ENCODE data around the gene ROBO1.

The ROBO1 gene

GRCh38 chr3:78765671-78766485 is 1001.9 kb downstream of the ROBO1 start:
- Histone ChIP-seq H3K4me3 (ENCODE audit: low read depth in 1 of 2, low read length in 1 of 2) (no peak overlapping the region), H3K27ac (no peak overlapping the region), H3K9me3 (no peaks in the 10 kb centered on the region), H3K36me3 (no peaks in the 10 kb centered on the region), H3K4me1 (ENCODE audit: control insufficient read depth in 1 of 2, insufficient read depth in 1 of 2, low read depth in 1 of 2, low read length in 1 of 2) (no peaks in the 10 kb centered on the region), H3K27me3 (no peaks in the 10 kb centered on the region)
- no peak for TF ChIP-seq CTCF (IDR thresholded peaks at IDR 0.05)

- H3K9me3 ChIP-seq = no peaks in the 10 kb centered on the region
- no peak for TF ChIP-seq CTCF (IDR thresholded peaks at IDR 0.05)
Observed at GRCh38 chr3:78764634-78765033, 1003.2 kb downstream of the ROBO1 start.

GRCh38 chr3:78762121-78762520 is 1005.7 kb downstream of the ROBO1 start:
- no peaks in the 10 kb centered on the region for H3K36me3 ChIP-seq
- H3K4me1 ChIP-seq (ENCODE audit: control insufficient read depth in 1 of 2, insufficient read depth in 1 of 2, low read depth in 1 of 2, low read length in 1 of 2) = no peaks in the 10 kb centered on the region
- H3K27me3 ChIP-seq = no peaks in the 10 kb centered on the region
- H3K27ac ChIP-seq = no peak overlapping the region
- no peak for TF ChIP-seq CTCF (IDR thresholded peaks at IDR 0.05)
- no peak overlapping the region for H3K4me3 ChIP-seq (ENCODE audit: low read depth in 1 of 2, low read length in 1 of 2)
- no peaks in the 10 kb centered on the region for H3K9me3 ChIP-seq

More at GRCh38 chr3:78764634-78765033, 1003.2 kb downstream of the ROBO1 start:
- Histone ChIP-seq H3K27me3 (no peaks in the 10 kb centered on the region), H3K27ac (no peak overlapping the region), H3K36me3 (no peaks in the 10 kb centered on the region), H3K4me1 (ENCODE audit: control insufficient read depth in 1 of 2, insufficient read depth in 1 of 2, low read depth in 1 of 2, low read length in 1 of 2) (no peaks in the 10 kb centered on the region), H3K4me3 (ENCODE audit: low read depth in 1 of 2, low read length in 1 of 2) (no peak overlapping the region)

GRCh38 chr3:78761126-78761525 is 1006.7 kb downstream of the ROBO1 start:
- Histone ChIP-seq H3K36me3 (no peaks in the 10 kb centered on the region), H3K27me3 (no peaks in the 10 kb centered on the region), H3K27ac (no peak overlapping the region), H3K4me1 (ENCODE audit: control insufficient read depth in 1 of 2, insufficient read depth in 1 of 2, low read depth in 1 of 2, low read length in 1 of 2) (no peaks in the 10 kb centered on the region), H3K9me3 (no peaks in the 10 kb centered on the region), H3K4me3 (ENCODE audit: low read depth in 1 of 2, low read length in 1 of 2) (no peak overlapping the region)
- TF ChIP-seq CTCF (IDR thresholded peaks at IDR 0.05) = no peak

- no peak overlapping the region for H3K27ac ChIP-seq
- TF ChIP-seq CTCF (IDR thresholded peaks at IDR 0.05) = no peak
- H3K27me3 ChIP-seq = no peaks in the 10 kb centered on the region
- H3K4me1 ChIP-seq (ENCODE audit: control insufficient read depth in 1 of 2, insufficient read depth in 1 of 2, low read depth in 1 of 2, low read length in 1 of 2) = no peaks in the 10 kb centered on the region
- no peaks in the 10 kb centered on the region for H3K36me3 ChIP-seq
- no peak overlapping the region for H3K4me3 ChIP-seq (ENCODE audit: low read depth in 1 of 2, low read length in 1 of 2)
- H3K9me3 ChIP-seq = no peaks in the 10 kb centered on the region
Observed at GRCh38 chr3:78757731-78758130, 1010.1 kb downstream of the ROBO1 start.
